ENCODE results near the gene RNF41.
"Not testable (repeated sequence)": the region's sequence is repeated elsewhere in the genome, so short reads cannot be mapped to it uniquely, and the experiment has no call there.

RNF41 gene

DNA sequence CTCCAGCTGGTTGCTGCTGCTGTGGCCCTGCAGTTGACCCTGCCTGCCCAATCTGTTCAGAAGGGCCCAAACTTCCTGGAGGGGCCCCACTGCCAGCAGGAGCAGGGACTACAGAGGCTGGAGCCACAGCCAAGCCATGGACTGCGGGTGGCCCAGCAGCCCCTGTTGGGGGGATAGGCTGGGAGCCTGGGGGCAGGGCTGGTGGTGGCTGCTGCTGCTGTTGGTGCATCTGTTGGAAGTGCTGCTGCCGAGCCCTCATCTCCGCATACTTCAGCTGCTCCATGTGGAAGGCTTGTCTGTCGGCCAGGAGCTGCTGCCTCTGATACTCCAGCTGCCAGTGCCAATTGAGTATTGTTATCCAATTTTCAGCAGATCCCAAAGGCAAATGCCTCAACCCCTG, 56.4 kb downstream of the RNF41 start:
- no peak for DNase-seq (ENCODE audit: low spot score)

DNA sequence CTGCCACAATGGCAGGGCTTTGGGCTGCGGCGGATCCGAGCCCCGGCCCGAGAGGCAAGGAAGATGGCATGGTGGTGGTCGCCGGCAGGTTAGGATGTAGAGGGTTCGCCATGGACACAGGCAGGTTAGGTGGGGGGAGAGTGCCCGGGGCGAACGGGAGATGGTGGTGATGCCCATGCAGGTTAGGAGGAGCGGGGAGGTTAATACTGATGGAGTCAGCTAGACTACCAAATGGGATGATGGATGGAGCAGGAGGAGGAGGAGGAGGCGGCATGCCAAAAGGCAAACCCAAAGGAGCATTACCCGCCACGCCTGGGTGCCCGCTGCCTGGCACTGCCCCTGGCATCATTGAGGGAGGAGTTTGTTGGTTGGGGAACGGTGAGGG, 57.4 kb downstream of the RNF41 start:
- no peak for DNase-seq (ENCODE audit: low spot score)

DNA sequence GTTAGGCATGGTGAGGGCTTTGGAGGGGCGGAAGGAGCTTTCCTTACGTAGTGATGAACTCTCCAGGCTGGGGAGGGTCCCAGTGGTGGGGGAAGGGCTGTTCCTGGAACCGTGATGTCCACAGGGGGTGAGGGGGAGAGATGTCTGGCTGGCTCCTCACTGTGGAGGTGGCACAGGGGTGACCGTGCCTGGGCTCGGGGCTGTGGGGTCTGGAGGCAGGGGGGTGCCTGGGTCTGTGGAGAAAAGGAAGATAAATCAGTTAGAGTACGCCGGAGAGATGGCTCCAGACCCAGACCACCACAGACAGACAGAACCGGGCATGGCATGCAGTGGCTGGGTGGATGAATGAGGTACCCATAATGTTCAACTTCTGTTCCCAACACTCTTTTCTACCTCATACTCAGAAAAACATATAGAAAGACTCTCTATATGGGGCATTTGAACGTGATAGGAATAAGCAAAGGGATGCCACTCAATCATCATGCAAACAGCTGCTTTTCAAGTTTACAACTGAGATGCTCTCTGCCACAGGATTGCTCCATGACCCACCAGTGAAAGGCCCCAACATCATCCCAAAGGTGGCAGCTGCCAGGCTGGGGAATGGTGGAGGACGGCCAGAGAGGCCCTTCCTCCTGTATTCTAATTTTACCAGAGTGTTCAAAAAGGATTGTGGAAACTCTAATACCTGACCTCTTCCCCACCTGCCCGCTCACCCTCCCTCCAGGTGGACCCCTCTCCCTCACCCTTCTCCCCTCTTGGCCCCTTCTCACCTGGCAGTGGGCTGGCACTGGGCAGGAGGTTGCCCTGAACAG, 58.0 kb downstream of the RNF41 start:
- DNase-seq (ENCODE audit: low spot score): no peak

DNA sequence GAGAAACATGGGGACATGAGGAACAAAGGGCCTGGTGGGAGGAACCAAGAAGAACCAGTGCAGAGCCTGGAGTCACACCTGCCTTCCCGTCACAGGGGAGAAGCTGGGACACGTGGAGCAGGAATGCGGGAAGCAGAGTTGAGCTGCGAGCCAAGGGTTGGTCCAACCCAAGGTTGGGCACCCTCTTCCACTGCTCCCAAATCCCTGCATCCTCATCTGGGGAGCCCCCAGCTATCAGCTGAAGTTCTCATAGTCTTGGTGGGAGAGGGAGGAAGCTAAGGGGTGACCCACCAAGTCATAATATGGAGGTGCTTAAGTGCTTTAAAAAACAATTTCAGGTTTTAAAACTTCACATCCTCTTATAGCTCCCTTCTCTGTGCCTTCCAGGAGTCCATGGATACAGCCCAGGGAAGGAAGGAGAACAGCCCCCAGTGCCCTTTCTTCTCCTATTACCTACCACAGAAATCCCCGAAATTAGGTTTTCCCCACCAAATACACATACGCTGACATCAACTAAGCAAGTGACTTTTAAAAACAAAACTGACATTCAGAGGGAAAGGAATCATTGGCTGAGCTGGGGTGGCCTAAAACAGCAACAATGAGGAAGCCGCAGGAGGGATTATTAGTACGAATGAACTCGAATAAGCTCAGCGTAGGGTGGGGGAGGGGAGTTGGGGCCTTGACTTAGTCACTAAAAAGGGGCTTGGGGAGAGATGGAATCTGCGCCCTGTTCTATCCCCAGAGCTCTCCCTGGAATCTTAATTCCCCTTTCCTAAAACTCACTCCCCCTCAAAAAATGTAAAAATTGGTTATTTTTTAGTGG, 59.0 kb downstream of the RNF41 start:
- no peak for DNase-seq (ENCODE audit: low spot score)

DNA sequence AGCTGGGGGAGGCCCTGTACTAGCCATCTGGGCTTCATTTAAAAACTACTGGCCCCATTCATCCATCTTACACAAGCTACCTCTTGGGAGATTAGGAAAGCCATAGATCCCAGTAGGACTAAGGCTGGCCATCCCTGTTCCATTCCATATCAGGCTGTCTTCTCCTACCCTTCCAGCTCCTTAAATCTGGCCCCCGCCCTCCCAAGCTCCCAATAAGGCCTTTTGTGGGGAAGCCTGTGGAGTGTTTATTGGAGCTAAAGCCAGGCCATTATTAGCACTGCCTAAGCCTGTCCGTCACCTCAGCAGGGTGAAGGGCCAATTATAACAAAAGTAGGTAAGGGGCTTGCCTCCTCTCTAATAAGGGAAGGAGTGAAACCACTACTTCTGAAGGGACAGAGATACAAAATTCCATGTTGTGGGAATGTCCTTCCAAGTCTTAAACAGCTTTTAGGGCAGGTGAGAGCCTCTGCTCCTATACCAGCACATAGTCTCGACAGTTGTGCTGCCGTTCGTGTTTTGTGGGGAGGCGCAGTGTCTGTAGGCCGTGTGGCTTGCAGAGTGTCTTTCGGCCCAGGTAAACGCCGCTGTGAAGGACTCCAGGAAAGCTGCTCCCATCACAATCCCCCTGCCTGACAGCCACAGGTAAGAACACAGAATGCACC, 59.9 kb downstream of the RNF41 start:
- DNase-seq (ENCODE audit: low spot score): no peak

DNA sequence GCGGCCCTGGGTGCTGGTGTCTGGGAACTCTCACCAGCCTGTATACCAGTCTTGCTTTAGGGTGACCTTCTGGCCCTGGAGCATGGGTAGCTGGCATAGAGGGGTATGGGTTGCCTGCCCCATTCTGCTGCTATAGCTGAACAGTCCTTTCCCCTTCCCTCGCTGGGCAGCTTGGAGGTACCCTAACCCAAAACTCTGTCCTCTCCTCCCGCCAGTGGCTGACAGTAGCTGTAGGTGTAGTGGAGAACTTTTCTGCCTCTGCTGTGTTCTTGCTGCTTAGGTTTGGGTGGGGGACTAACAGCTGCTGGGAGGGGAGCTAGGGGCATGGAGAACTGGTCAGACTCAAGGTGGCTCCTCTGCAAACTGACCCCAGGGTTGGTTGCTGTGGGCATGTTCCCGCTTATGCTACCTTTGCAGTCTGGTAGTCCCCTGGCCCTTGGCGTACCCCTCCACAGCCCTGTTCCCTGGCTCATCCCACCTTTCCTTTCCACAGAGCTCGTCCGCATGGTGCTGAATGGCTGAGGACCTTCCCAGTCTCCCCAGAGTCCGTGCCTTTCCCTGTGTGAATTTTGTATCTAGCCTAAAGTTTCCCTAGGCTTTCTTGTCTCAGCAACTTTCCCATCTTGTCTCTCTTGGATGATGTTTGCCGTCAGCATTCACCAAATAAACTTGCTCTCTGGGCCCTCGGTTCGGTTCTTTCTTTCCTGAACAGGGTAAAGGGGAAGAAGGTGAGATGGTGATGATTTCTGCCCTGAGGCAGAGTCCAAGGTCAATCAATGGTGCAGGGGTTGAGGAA, 60.6 kb downstream of the RNF41 start:
- no peak for DNase-seq (ENCODE audit: low spot score)

DNA sequence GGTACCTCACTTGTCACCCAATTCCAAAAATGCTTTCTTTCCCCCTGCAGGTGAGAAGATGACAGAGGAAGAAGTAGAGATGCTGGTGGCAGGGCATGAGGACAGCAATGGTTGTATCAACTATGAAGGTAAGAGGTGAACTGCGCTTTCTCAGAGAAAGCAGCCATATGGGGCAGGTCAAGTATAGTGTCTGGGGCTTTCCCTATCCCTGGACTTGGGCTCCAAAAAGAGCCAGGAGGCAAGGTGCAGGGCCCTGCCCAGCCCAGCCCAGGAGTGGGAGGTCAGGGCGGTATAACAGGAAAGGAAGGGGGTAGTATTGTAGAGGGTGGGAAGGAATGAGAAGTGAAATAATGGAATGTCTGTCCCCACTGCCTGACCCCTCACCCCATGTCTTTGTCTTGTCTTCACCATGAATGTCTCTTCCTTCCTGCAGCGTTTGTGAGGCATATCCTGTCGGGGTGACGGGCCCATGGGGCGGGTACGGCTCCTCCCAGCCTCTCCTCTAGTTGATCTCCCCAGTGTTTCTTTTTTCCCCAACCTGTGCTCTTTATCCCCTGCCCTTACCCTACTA, 61.4 kb downstream of the RNF41 start:
- DNase-seq (ENCODE audit: low spot score): peak; percentile 38

DNA sequence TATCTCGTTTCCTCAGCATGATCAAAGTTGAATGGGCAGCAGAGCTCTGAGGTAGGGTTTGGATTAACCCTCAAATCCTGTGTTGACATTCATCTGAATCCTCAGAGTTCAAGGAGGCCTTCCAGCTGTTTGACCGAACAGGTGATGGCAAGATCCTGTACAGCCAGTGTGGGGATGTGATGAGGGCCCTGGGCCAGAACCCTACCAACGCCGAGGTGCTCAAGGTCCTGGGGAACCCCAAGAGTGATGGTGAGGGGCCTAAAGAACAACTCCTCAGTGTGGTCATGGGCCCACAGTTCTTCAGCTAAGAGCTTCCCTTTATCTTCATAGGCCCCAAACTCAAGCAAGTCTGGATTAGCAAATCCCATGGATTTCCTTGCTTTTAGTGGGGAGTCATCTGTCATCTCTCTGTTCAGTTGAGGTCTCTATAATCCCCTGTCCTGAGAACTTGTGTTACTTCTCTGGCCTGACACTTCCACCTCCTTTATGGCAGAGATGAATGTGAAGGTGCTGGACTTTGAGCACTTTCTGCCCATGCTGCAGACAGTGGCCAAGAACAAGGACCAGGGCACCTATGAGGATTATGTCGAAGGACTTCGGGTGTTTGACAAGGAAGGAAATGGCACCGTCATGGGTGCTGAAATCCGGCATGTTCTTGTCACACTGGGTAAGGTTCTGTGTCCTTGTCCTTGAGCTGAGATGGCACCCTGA, 62.1 kb downstream of the RNF41 start:
- no peak for DNase-seq (ENCODE audit: low spot score)

DNA sequence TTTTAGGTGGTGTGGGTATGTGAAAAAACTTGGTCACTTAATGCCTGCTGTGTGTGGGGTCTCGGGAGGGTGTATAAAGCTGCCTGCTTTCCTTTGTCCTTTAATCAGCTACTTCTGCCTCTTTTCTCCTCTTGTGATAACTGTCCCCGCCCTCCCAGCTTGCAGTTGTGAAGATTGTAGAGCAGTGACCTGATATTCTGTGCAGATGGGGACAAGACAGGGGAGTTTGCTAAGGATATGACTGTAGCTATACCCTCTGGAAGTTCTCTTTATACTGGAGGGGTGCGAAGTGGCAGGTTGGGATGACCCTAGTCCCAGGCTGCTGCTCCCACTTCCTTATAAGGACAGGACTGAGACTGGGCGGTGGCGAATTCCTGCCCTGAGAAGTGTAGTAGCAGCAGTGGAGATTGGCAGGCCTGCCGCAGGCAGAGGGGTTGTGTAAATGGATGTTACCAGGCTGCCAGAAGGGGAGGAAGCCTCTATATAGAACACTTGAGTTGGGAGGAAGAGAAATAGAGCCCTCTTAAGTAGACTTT, 62.7 kb downstream of the RNF41 start:
- peak; percentile 55 for DNase-seq (ENCODE audit: low spot score)

DNA sequence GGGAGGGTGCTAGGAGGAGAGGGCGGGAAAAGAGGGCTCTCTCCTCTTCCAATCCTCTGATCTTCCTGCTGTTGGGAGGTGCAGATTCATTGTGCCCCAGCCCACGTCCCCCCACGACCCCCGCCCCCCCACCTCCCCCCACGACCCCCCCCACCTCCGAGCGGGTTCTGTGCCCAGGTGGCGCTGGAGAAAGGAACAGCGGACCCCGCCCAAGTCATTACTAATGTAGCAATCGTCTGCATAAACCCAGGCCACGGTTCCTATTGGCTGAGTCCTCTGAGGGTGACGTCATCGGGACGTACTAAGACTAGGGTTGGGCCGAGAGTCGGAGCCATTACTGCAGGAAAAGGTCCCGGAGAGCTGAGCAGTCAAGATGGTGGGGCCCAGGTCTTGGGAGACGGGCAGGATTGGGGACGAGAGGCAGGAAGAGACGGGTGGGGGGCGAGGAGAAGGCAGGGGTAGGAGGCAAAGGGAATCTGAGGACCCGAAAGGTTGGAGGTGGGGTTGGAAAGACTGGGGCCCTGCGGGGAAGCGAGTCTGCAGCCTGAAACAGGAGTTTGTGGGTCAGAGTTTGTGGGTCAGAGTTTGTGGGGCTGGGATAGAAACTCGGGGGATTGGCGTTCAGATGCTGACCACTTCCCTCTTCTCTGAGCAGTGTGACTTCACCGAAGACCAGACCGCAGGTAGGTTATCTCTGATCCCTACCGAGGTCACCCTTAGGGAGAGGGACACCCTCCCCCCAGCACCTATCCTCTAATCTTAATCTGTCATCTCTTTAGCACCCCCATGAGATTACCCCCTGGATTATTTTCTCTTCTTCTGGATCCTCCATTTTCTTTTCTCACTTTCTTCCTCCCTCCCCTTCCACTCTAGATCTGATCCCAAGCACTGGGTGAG, 63.4 kb downstream of the RNF41 start, which contains the start of gene MYL6:
Gene MYL6, plus strand, starts transcription at position 331 of the 897 bp plus-strand sequence. Its CDS starts 43 bp downstream, at position 374.
- peak; percentile 98 for DNase-seq (ENCODE audit: low spot score)

DNA sequence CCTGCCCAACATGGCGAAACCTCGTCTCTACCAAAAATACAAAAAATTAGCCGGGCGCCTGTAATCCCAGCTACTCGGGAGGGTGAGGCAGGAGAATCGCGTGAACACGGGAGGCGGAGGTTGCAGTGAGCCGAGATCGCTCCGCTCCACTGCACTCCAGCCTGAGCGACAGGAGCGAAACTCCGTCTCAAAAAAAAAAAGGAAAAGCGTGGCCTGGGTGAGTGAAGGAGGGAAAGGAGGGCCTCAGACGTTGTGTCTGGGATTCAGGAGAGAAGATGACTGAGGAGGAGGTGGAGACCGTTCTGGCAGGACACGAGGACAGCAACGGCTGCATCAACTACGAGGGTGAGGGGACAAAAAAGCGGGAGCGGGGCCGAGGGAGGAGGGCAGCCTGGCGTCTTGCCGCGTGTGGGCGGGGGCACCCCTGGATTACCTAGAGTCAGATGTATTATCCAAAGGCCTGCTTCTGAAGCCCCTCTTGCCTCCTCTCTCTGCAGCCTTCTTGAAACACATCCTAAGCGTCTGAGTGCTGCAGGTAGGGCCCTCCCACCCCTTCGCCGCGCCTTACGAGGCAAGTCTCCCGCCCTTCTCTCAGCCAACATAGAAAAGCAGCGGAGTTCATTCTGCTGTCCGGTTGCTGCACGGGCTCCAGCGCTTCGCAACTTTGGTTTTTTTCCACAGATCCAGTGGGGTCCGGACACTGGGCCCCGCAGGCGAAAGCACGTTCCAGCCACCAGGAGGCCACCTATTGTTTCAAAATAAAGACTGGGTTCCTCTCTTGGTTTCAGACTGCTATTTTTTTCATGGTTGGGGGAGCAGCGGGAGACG, 64.3 kb downstream of the RNF41 start:
- DNase-seq (ENCODE audit: low spot score): peak; percentile 87

DNA sequence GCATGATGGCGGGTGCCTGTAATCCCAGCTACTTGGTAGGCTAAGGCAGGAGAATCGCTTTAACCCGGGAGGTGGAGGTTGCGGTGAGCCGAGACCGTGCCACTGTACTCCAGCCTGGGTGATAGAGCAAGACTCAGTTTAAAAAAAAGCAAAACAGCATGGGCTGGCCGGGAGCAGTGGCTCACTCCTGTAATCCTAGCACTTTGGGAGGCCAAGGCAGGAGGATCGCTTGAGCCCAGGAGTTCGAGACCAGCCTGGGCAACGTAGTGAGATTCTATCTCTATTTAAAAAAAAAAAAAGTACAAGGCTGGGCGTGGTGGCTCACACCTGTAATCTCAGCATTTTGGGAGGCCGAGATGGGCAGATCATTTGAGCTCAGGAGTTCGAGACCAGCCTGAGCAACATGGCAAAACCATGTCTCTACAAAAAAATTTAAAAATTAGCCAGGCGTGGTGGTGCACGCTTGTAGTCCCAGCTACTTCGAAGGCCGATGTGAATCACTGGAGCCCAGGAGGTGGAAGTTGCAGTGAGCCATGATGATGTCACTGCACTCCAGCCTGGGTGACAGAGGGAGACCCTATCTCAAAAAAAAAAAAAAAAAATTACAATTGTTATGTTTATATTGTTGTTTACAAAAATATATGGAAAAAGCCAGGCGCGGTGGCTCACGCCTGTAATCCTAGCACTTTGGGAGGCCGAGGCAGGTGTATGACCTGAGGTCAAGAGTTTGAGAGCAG, 65.1 kb downstream of the RNF41 start:
- DNase-seq (ENCODE audit: low spot score): not testable (repeated sequence)

DNA sequence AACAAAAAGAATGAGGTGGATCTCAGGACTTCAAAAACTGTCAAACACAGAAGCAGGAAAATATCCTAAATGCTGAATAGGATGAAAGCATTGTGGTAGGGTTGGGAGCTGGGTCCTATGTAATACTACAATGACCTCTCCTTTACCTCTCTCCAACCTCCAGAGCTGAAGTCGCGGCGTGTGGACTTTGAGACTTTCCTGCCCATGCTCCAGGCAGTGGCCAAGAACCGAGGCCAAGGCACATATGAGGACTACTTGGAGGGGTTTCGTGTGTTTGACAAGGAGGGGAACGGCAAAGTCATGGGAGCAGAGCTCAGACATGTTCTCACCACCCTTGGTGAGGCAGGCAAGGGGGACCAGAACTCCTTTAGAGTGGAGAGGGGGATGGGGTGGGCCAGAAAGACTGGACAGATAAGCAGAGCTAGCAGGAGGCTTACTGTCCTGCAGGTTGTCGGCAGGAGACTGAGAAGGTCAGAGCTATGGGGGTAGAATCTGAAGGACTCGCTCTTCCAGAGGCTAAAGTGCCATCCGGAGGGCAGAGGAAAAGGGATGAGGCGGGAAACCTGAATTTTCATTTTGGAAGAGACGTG, 66.4 kb downstream of the RNF41 start:
- DNase-seq (ENCODE audit: low spot score): no peak

DNA sequence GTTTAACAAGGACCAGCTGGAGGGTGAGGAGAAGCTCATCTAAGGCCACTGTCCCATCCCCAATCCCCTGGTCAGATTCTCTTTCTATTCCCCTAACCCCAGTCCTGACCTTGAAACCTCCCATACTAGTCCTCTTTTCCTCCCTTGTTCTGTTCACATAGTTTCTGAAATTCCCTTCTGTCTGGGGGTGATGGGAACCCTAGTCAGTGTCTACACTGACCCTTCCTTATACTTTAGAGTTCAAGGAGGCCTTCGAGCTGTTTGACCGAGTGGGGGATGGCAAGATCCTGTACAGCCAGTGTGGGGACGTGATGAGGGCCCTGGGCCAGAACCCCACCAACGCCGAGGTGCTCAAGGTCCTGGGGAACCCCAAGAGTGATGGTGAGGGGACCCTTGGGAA, 66.9 kb downstream of the RNF41 start:
- DNase-seq (ENCODE audit: low spot score): no peak

DNA sequence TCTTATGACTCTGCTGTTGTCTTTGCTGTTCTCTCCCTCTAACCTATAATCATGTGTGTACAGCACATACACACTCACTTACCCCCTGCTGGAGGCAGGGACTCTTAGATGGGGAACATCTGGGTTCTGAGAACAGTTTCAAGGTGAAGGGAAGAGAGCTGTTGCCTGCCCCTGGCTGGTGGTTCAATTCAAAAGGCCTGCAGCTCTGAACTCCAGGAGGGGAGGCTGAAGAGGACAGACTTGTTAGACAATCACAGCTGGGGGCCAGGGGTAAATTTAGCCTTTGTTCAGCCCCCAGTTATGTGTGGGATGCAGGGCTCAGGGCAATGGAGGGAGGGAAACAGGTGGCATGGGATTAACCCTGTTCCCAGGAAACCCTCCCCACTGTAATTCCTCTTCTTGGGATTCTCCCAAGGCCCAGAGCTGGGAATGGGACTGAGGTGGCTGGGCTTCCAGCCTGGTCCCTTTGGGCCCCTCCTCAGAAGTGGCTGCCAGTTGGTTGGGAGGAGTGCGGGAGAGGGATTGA, 67.4 kb downstream of the RNF41 start:
- DNase-seq (ENCODE audit: low spot score): peak; percentile 49

DNA sequence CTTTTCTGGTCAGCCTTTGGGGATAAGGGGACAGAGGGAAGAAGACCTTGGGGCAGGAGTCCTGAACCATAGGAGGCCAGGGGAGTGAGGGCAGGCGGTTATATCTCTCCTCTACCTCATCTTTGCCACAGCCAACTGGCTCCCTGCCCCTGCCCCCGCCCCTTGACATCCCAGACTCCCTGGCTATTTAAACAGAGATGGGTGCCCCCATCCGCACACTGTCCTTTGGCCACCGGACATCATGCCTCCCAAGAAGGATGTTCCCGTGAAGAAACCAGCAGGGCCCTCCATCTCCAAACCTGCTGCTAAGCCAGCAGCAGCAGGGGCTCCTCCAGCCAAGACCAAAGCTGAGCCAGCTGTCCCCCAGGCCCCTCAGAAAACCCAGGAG, 68.0 kb downstream of the RNF41 start:
- no peak for DNase-seq (ENCODE audit: low spot score)
